GM23338 (cell line): Measurements from ENCODE around the gene FBXW7. TPM values are rescaled to one million over a fixed set of nuclear protein-coding genes. Genes with fewer than 3 reads are reported as not detected.

Experiments used
- ATAC-seq: fragments of 200-7000 bp; cut with Tn5 transposase; 3 replicates; pipeline ENCODE4 v1.9.1; 2020
- DNase-seq: peaks from one replicate; pipeline ENCODE4 v3.0.0-alpha.2; 2015; ENCODE audit warnings: low spot score
- H2AFZ ChIP-seq: fragments of 200-600 bp; sonication (generic); 2 replicates; pipeline ENCODE4 v1.8.0; 2016; ENCODE audit warnings: antibody characterized with exemption, mild to moderate bottlenecking, moderate library complexity
- H3F3A ChIP-seq: fragments of 200-600 bp; sonication (generic); replicated peaks from 2 replicates; pipeline ENCODE4 v1.8.0; 2017; ENCODE audit warnings: antibody characterized with exemption, mixed run types, low read depth
- H3K27ac ChIP-seq: fragments of 200-600 bp; sonication (generic); 2 replicates; pipeline ENCODE4 v1.6.1; 2016; ENCODE audit warnings: low read depth
- H3K27me3 ChIP-seq: fragments of 200-600 bp; sonication (generic); 2 replicates; pipeline ENCODE4 v1.8.0; 2016; ENCODE audit warnings: mild to moderate bottlenecking, mixed run types, moderate library complexity; ENCODE audit not compliant: insufficient read depth
- H3K36me3 ChIP-seq: fragments of 200-600 bp; sonication (generic); 2 replicates; pipeline ENCODE4 v1.8.0; 2016; ENCODE audit warnings: mild to moderate bottlenecking; ENCODE audit not compliant: insufficient read depth
- H3K4me1 ChIP-seq: fragments of 200-600 bp; sonication (generic); 2 replicates; pipeline ENCODE4 v1.8.0; 2016; ENCODE audit warnings: mild to moderate bottlenecking, moderate library complexity; ENCODE audit not compliant: insufficient read depth
- H3K4me2 ChIP-seq: fragments of 200-600 bp; sonication (generic); 2 replicates; pipeline ENCODE4 v1.7.1; 2017; ENCODE audit warnings: mixed run types
- H3K4me3 ChIP-seq: fragments of 200-600 bp; sonication (generic); 2 replicates; pipeline ENCODE4 v1.6.1; 2016; ENCODE audit warnings: mixed run types
- H3K79me2 ChIP-seq: fragments of 200-600 bp; sonication (generic); replicated peaks from 2 replicates; pipeline ENCODE4 v1.8.0; 2017; ENCODE audit warnings: mild to moderate bottlenecking; ENCODE audit not compliant: insufficient read depth
- H3K9me2 ChIP-seq: fragments of 200-600 bp; sonication (generic); 2 replicates; pipeline ENCODE4 v1.8.0; 2017; ENCODE audit not compliant: insufficient read depth
- H4K20me1 ChIP-seq: fragments of 200-600 bp; sonication (generic); replicated peaks from 2 replicates; pipeline ENCODE4 v1.8.0; 2017; ENCODE audit warnings: mild to moderate bottlenecking; ENCODE audit not compliant: insufficient read depth
- H3K27ac Mint-ChIP-seq: 2 replicates; pipeline ENCODE4 v1.8.0; 2020; ENCODE audit warnings: inconsistent platforms, mild to moderate bottlenecking, moderate library complexity, mixed read lengths
- H3K27me3 Mint-ChIP-seq: 3 replicates; pipeline ENCODE4 v1.8.0; 2022; ENCODE audit warnings: low read depth, mild to moderate bottlenecking, moderate library complexity, mixed read lengths, inconsistent platforms; ENCODE audit not compliant: insufficient read depth, poor library complexity
- H3K36me3 Mint-ChIP-seq: 3 replicates; pipeline ENCODE4 v1.8.0; 2021; ENCODE audit warnings: low read depth, mild to moderate bottlenecking, inconsistent platforms, moderate library complexity, mixed read lengths
- H3K4me1 Mint-ChIP-seq: 3 replicates; pipeline ENCODE4 v1.8.0; 2020; ENCODE audit warnings: mild to moderate bottlenecking, inconsistent platforms, mixed read lengths
- H3K4me3 Mint-ChIP-seq: 3 replicates; pipeline ENCODE4 v1.8.0; 2021; ENCODE audit warnings: moderate library complexity, mild to moderate bottlenecking, inconsistent platforms, mixed read lengths
- H3K9me3 Mint-ChIP-seq: 3 replicates; pipeline ENCODE4 v1.8.0; 2020; ENCODE audit warnings: moderate library complexity, mild to moderate bottlenecking, inconsistent platforms, mixed read lengths
- CREB1 ChIP-seq: fragments of 250-450 bp; sonication (Bioruptor Pico); IDR thresholded peaks from 2 replicates; pipeline ENCODE4 v1.5.0; 2020; ENCODE audit warnings: low read depth, mild to moderate bottlenecking, moderate library complexity
- CTCF ChIP-seq, 2 experiments: fragments of 200-600 bp in 1 of 2; sonication (generic) in 1 of 2; conservative IDR thresholded peaks; 2 replicates each; pipeline versions ENCODE4 v1.5.1 to v1.6.1; 2016 to 2017; ENCODE audit warnings: antibody characterized with exemption in 2 of 2, low read depth in 2 of 2, mild to moderate bottlenecking in 2 of 2, moderate library complexity in 1 of 2
- ETS1 ChIP-seq: IDR thresholded peaks from 2 replicates; pipeline ENCODE4 v1.6.1; 2016; ENCODE audit warnings: antibody characterized with exemption
- EZH2 ChIP-seq: fragments of 200-600 bp; sonication (generic); IDR thresholded peaks from one replicate; pipeline ENCODE4 v1.8.0; 2017; ENCODE audit warnings: antibody characterized with exemption, mild to moderate bottlenecking, low read depth; ENCODE audit not compliant: unreplicated experiment
- EZH2phosphoT487 ChIP-seq: fragments of 200-600 bp; sonication (generic); IDR thresholded peaks from one replicate; pipeline ENCODE4 v1.8.1; 2018; ENCODE audit warnings: antibody characterized with exemption; ENCODE audit not compliant: unreplicated experiment
- JUNB ChIP-seq: IDR thresholded peaks from one replicate; pipeline ENCODE4 v1.6.1; 2016; ENCODE audit warnings: antibody characterized with exemption; ENCODE audit not compliant: unreplicated experiment
- NANOG ChIP-seq: IDR thresholded peaks from 2 replicates; pipeline ENCODE4 v1.6.1; 2016; ENCODE audit warnings: antibody characterized with exemption, borderline replicate concordance
- POLR2AphosphoS5 ChIP-seq: IDR thresholded peaks from 2 replicates; pipeline ENCODE4 v1.6.1; 2016; ENCODE audit warnings: antibody characterized with exemption, low read depth
- REST ChIP-seq: IDR thresholded peaks from one replicate; pipeline ENCODE4 v1.6.1; 2018; ENCODE audit warnings: antibody characterized with exemption; ENCODE audit not compliant: unreplicated experiment
- STAT1 ChIP-seq: IDR thresholded peaks from one replicate; pipeline ENCODE4 v1.6.1; 2016; ENCODE audit warnings: antibody characterized with exemption; ENCODE audit not compliant: unreplicated experiment
- ZNF114 ChIP-seq: fragments of 250-450 bp; sonication (Bioruptor Pico); IDR thresholded peaks from 2 replicates; pipeline ENCODE4 v1.5.0; 2020; ENCODE audit warnings: mild to moderate bottlenecking, moderate library complexity
- ZNF331 ChIP-seq: fragments of 250-450 bp; sonication (Bioruptor Pico); IDR thresholded peaks from 2 replicates; pipeline ENCODE4 v1.5.0; 2020; ENCODE audit warnings: low read depth, mild to moderate bottlenecking, moderate library complexity
- ZNF462 ChIP-seq: fragments of 250-450 bp; sonication (Bioruptor Pico); IDR thresholded peaks from 2 replicates; pipeline ENCODE4 v1.5.0; 2020; ENCODE audit warnings: mild to moderate bottlenecking, moderate library complexity
- polyA plus RNA-seq: library from polyadenylated mRNA; unstranded; fragments of >200 nt; fragmentation: Nextera tagmentation; extraction: Ambion mirVana; gene quantifications from 2 replicates; pipeline ENCODE4 v1.2.1, GENCODE V29; 2016
- total RNA-seq: library from RNA; depleted of rRNA; stranded (reverse); fragments of >200 nt; shearing (Covaris generic); gene quantifications from 2 replicates; pipeline ENCODE4 v1.2.3, GENCODE V29; 2014

FBXW7 gene
- total and polyA plus RNA-seq, 2 experiments from 2014 or later, result 25.8 to 34.7 TPM

GRCh38 chr4:152486429-152487389 lies 49.2 kb downstream of the FBXW7 start:
- Mint-ChIP-seq H3K4me3 (no peak overlapping the region), H3K4me1 (no peaks in the 10 kb centered on the region), H3K27me3 (no peaks in the 10 kb centered on the region), H3K9me3 (no peaks in the 10 kb centered on the region; the same call in 2 of the 3 replicates), H3K36me3 (peaks cover 8% of the 10 kb centered on the region), H3K27ac (no peak overlapping the region)
- H3K79me2 ChIP-seq, result peaks cover 89% of the 10 kb centered on the region
- no peaks in the 10 kb centered on the region for H3K36me3 ChIP-seq
- H3K27me3 ChIP-seq, result no peaks in the 10 kb centered on the region
- no peak for ATAC-seq
- no peaks in the 10 kb centered on the region for H3K4me1 ChIP-seq
- H2AFZ ChIP-seq, result no peak overlapping the region
- no peaks in the 10 kb centered on the region for H3K9me2 ChIP-seq
- no peak overlapping the region for H3K4me3 ChIP-seq
- no peaks in the 10 kb centered on the region for H4K20me1 ChIP-seq
- H3F3A ChIP-seq, result no peaks in the 10 kb centered on the region
- no peak overlapping the region for H3K4me2 ChIP-seq
- TF ChIP-seq POLR2AphosphoS5, result no peak
- no peak for TF ChIP-seq ZNF462 (CRISPR knock-in tag)
- no peak for TF ChIP-seq EZH2phosphoT487
- TF ChIP-seq JUNB, result no peak
- TF ChIP-seq ZNF331, result no peak
- no peak for TF ChIP-seq CREB1
- no peak for TF ChIP-seq ZNF114 (CRISPR knock-in tag)
- TF ChIP-seq NANOG, result no peak
- no peak for TF ChIP-seq REST
- TF ChIP-seq CTCF (conservative IDR thresholded peaks at IDR 0.05; ENCODE audit: low read depth in 2 of 2), result no peak
- TF ChIP-seq STAT1, result no peak
- no peak for TF ChIP-seq ETS1
- no peak for TF ChIP-seq EZH2
- DNase-seq, result no peak
- H3K27ac ChIP-seq, result no peak overlapping the region
